HG03280 (cell line): ENCODE data around the gene DBP.
A peak's percentile ranks its signal among the peaks of the same experiment; 100 is the strongest.
"Not testable (repeated sequence)": the region's sequence is repeated elsewhere in the genome, so short reads cannot be mapped to it uniquely, and the experiment has no call there.

Source experiments
- ATAC-seq: cut with Tn5 transposase; IDR thresholded peaks from one replicate; pipeline ENCODE4 v1.9.1; 2021; ENCODE audit warnings: mild to moderate bottlenecking, moderate library complexity; ENCODE audit not compliant: unreplicated experiment

The DBP gene

GRCh38 chr19:48668332-48668731 is 31.2 kb upstream of the DBP start:
- ATAC-seq, result no peak

- ATAC-seq, result no peak
Measured at GRCh38 chr19:48665786-48666185, 28.6 kb upstream of the DBP start.

DNA sequence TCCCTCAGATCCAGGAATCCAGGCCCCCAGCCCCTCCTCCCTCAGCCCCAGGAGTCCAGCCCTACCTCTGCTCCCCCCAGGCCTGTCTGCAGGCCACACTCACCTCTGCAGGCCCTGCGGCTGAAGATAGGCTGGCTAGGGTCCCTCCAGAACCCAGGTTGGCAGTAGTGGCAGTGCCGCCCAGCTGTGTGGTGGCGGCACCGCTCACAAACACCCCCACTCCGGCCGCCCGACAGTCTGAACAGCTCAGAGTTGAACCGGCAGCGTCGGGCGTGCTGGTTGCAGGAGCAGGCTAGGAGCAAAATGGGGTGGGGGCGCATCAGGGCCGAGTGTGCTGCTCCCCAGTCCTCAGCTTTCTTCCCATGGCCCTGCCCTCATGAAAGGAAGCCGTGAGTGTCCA is 27.3 kb upstream of the DBP start:
- ATAC-seq, result no peak

GRCh38 chr19:48663667-48664066 is 26.5 kb upstream of the DBP start:
- no peak for ATAC-seq

DNA sequence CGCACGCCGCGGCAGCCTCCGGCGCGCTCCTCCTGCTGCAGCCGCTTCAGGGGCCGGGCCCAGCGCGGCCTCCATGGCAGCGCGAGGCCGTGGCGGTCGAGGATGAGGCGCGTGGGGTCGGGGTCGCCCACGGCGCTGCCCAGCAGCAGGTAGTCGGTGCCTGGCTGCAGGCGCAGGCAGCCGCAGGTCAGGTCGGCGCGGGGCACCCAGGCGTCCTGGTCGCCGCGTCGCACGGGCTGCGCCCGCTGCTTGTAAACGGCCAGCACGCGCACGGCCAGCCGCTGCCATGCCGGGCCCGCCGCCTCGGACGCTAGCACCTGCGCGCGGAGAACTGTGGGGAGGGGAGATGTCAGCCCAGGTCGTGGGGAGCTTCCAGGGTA is 24.5 kb upstream of the DBP start:
- ATAC-seq, result no peak

DNA sequence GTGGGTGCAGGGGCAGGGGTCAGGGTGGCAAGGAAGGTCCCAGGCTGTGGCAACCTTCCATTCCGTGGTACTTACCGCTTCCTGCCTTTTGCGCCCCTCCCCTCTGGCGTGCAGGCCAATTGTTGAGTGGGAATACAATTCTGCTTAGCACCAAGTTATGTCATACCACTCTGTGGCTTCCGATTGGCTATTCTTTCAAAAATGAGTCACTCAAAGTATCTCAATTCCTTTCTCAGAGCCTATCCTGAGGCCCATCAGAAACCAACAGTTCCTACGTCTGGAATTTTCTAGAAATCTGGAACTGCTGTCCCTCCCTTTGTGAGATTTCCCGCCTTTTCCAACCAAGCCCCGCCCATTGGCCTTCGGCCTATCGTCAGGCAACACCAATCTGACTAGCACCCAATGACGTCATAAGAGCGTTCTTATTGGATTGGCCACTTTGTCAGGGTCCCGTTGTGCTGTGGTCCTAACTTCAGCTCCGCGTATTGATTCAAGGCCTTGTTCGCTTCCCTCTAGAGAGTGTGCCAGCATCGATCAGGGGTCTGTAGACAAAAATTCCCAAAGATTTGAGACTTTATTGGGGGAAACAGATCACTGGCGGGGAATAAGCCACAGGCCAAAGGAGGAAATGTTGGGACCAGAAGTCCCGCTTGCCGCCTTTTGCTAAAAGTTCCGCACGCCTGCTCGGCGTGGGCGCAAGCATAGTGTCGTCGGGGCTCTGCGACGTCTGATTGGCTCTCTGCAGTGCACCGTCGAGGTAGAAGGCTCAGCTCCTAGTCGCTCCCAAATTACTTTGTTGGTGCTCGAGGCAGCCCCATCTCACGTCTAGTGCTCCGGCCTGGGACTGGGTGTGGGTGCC is 23.9 kb upstream of the DBP start:
- peak; percentile 73 for ATAC-seq

- no peak for ATAC-seq
Measured at GRCh38 chr19:48659768-48660167, 22.6 kb upstream of the DBP start.

DNA sequence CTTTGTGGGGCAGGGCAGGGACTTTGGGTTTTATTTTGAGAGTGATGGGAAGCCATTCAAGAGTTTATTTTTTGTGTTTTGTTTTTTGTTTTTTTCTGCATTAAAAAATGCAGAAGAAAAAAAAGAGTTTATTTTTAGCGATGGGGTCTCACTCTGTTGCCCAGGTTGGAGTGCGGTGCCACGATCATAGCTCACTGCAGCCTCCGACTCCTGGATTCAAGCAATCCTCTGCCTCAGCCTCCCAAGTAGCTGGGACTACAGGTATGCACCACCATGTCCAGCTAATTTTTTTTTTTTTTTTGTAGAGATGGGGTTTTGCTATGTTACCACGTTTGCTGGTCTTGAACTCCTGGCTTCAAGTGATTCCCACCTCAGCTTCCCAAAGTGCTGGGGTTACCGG is 21.3 kb upstream of the DBP start:
- no peak for ATAC-seq

- ATAC-seq, result not testable (repeated sequence)
Measured at GRCh38 chr19:48657828-48658227, 20.6 kb upstream of the DBP start.

DNA sequence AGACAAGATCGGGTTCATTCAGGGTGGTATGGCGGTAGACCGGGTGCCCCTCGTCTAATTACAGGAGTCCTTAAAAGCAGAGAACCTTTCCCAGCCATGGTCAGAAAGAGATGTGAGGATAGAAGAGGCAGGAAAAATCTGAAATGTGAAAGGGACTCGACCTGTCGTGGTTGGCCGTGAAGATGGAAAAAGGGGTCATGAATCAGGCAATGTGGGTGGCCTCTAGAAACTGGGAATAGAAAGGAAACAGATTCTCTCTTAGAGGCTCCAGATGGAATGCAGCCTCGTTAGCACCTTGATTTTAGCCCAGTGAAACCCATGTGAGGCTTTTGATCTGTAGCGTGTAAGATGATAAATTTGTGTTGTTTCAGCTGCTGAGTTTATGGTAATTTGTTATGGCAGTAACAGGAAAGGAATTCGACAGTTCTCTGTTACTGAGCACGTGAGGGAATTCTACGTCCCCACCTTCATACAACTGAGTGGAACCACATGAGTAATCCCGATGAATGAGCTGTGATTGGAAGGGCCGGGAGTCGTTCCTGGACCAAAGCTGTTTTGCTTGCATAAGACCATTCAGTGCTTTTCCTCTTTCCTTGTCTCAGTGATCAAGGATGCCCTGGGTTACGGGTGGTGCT is 19.8 kb upstream of the DBP start:
- no peak for ATAC-seq

GRCh38 chr19:48654299-48655059 is 17.3 kb upstream of the DBP start:
- no peak for ATAC-seq

- no peak for ATAC-seq
Measured at GRCh38 chr19:48651683-48652048, 14.5 kb upstream of the DBP start.

DNA sequence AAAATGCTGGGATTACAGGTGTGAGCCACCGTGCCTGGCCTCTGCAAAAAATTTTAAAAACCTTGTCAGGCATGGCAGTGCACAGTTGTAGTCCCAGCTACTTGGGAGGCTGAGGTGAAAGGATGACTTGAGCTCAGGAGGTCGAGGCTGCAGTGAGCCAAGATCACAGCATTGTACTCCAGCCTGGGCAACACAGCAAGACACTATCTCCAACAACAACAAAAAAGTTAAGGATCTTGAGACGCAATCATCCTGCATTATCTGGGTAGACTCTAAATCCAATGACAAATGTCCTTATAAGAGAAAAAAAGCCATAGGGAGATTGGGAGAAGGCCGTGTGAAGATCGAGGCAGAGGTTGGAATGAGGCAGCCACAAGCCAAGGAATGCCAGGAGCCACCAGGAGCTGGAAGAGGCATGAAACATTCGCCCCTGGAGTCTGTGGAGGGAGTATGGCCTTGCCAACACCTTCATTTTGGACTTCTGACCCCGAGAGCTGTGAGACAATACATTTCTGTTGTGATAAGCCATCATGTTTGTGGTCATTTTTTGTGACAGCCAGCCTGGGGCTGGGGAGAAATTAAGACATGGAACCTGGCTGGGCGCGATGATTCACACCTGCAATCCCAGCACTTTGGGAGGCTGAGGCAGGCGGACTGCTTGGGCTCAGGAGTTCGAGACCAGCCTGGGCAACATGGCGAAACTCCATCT is 13.9 kb upstream of the DBP start:
- no peak for ATAC-seq

- ATAC-seq, result no peak
Measured at GRCh38 chr19:48648134-48648533, 11.0 kb upstream of the DBP start.

GRCh38 chr19:48646722-48647216 is 9.6 kb upstream of the DBP start:
- no peak for ATAC-seq

DNA sequence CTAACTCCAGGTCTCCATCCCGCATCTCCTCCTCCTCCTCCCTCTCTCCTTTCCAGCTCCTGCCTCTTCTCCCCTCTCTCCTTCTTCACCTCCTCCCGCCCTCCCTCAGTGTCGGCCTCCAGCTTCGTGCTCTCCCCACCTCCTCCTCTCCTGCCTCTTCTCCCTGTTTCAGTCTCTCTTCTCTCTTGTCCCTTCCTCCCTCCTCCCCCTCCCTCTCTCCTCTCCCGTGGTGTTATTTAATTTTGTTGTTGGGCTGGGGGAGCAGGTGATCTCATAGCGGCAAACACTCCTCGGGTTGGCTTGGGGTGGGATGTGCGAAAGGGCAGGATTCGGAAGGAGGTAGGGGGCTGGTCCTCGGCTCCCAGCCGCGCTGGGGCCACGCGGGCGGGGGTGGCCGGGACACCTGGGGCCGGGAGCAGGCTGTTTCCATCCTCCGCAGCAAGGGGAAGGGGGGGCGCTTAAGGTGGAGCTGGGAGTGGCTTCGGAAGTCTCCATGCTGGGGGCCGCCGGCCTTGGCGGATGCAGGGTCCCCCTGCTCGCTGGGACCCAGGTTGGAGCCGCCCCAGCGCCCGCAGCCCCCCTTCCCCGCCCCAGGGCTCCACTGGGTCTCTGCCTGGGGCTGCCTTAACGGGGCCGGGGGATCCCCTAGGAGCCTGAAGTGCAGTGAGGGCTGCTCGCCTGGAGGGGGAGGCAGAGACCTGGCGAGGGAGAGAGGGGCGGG is 9.0 kb upstream of the DBP start, which contains the start of gene CA11:
Gene CA11 (minus strand): TSS at position 187 of the 721 bp plus-strand sequence. CDS start 555 bp downstream, outside the sequence.
- peak; percentile 81 for ATAC-seq

- no peak for ATAC-seq
Measured at GRCh38 chr19:48645620-48646000, 8.4 kb upstream of the DBP start.

DNA sequence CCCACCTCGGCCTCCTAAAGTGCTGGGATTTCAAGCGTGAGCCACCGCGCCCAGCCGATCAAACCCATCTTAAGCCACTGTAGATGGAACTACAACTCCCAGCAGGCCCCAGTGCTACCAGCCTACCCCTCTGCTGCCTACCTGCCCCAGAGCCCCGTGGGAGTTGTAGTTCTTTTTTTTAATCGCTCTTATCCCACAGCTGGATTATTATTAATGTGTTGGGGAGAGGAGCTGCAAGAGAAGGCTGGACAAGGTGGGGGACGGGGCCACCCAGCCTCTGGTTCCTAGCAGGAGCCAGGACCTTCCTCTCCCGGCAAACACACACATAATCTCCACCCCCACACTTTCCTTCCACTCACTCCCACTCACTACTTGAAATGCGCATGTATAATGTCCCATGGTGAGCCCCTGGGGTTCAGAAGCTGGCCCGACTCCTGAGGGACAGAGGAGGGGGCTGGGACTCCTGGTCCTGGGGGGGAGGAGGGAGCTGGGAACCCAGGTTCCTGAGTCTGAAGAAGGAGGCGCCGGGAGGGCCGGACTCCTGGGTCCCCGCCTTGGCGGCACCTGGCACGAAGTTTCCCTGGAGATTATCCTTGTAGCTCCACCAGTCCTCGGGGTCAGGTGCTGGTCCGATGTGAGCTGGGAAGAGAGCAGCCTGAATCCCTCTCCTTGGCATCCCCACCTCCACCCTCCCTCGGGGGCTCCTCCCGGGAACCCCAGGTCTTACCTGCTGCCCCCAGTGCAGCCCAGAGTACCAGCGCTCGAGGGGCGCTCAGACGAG is 7.8 kb upstream of the DBP start:
- ATAC-seq, result no peak

GRCh38 chr19:48644355-48644754 is 7.2 kb upstream of the DBP start:
- no peak for ATAC-seq

DNA sequence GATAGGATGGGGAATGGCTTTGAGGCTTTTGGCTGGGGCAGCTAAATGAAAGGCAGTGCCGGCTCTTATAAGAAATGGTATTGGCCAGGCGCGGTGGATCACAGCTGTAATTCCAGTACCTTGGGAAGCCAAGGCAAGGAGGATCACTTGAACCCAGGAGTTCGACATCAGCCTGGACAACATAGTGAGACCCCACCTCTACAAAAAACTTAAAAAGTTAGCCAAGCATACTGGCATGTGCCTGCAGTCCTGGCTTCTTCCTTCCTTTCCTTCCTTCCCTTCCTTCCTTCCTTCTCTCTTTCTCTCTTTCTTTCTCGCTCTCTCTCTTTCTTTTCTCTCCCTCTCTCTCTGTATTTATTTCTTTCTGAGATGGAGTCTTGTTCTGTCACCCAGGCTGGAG is 5.7 kb upstream of the DBP start:
- no peak for ATAC-seq
